ENCODE results near the gene YTHDC1.
"Not testable (repeated sequence)": the region's sequence is repeated elsewhere in the genome, so short reads cannot be mapped to it uniquely, and the experiment has no call there.

DNA sequence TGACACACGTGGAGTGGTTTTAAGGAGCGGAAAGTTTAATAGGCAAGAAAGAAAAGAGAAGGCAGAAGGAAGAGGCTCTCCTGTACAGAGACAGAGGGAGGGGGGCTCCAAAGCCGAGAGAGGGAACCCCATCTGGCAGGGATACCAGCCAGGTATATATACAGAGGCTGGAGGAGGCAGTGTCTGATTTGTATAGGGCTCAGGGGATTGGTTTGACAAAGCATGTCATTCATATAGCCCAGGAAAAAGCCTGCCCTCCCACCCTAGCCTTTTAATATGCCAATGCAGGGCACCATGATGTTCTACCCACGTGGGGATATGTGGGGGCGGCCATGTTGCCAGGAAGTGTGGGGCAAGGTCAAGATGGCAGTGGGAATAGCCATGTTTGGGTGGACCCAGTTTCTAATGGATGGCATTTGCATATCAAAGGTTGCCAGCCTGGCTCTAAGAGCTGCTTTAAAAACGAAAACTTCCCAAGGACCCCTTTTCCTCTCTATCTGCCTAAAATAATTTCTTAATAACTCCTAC is 39.6 kb upstream of the YTHDC1 start:
- not testable (repeated sequence) for TF ChIP-seq CTCF (IDR thresholded peaks at IDR 0.05; ENCODE audit: poor library complexity, severe bottlenecking); POLR2AphosphoS5 (IDR thresholded peaks at IDR 0.05); EZH2 (IDR thresholded peaks at IDR 0.05; ENCODE audit: borderline replicate concordance, insufficient read depth, low read length, poor library complexity, severe bottlenecking)

All from neural cell (in vitro differentiated cells).